ENCODE measurements around the gene POLR3H.

- TF ChIP-seq POLR2AphosphoS5 (IDR thresholded peaks at IDR 0.05; ENCODE audit: borderline replicate concordance, low read depth, low read length) (no peak), EZH2 (IDR thresholded peaks at IDR 0.05) (no peak)
Observed at GRCh38 chr22:41540006-41540315, 4.3 kb downstream of the POLR3H start.
